ENCODE results near the gene C13orf46.

GRCh38 chr13:113935001-113935844 lies 38.7 kb downstream of the C13orf46 start:
- TF ChIP-seq CTCF (IDR thresholded peaks at IDR 0.05) (no peak), EP300 (IDR thresholded peaks at IDR 0.05; ENCODE audit: low read depth) (no peak)
